T-helper 17 cell (primary cell): ENCODE measurements around the gene EHBP1L1. TPM values are rescaled to one million over a fixed set of nuclear protein-coding genes. Genes with fewer than 3 reads are reported as not detected.

ENCODE experiments used
- ATAC-seq: fragments of 150-1000 bp; cut with Tn5 transposase; 2 replicates; pipeline ENCODE4 v1.10.0; 2021; ENCODE audit warnings: mild to moderate bottlenecking, moderate library complexity
- DNase-seq, 3 donors: peaks; one replicate each; pipeline versions ENCODE4 v3.0.0 to v3.0.0-alpha.2; 2020 to 2021
- H3K9me3 ChIP-seq: one replicate; pipeline ENCODE4 v1.7.0; 2013; ENCODE audit warnings: low read length, mild to moderate bottlenecking; ENCODE audit not compliant: control insufficient read depth, poor library complexity, severe bottlenecking
- H3K27ac Mint-ChIP-seq: one replicate; pipeline ENCODE4 v1.8.0; 2022; ENCODE audit warnings: mild to moderate bottlenecking, moderate library complexity, mixed read lengths
- H3K27me3 Mint-ChIP-seq: one replicate; pipeline ENCODE4 v1.8.0; 2022; ENCODE audit warnings: mixed read lengths
- H3K36me3 Mint-ChIP-seq: one replicate; pipeline ENCODE4 v1.8.0; 2022; ENCODE audit warnings: low read depth, mixed read lengths
- H3K4me1 Mint-ChIP-seq: one replicate; pipeline ENCODE4 v1.8.0; 2022; ENCODE audit warnings: mild to moderate bottlenecking, mixed read lengths
- H3K4me3 Mint-ChIP-seq: one replicate; pipeline ENCODE4 v1.8.0; 2022; ENCODE audit warnings: mild to moderate bottlenecking, moderate library complexity, mixed read lengths
- total RNA-seq, 4 donors: library from RNA in 2 of 4; stranded (reverse) in 2 of 4; gene quantifications; one replicate each; pipeline ENCODE4 v1.2.3 and lab custom pipeline; 2022 to 2026

The EHBP1L1 gene
- total RNA-seq, 2 donors from 2014 or later: 123 to 152 TPM

- no peaks in the 10 kb centered on the region for H3K9me3 ChIP-seq
- Mint-ChIP-seq H3K27ac (peak overlapping the region; percentile 72), H3K36me3 (peaks cover 8% of the 10 kb centered on the region), H3K4me3 (no peak overlapping the region), H3K4me1 (peaks cover 39% of the 10 kb centered on the region), H3K27me3 (no peaks in the 10 kb centered on the region)
- DNase-seq (no peak), ATAC-seq (no peak)
Measured at GRCh38 chr11:65580756-65581155, 4.9 kb downstream of the EHBP1L1 start.

DNA sequence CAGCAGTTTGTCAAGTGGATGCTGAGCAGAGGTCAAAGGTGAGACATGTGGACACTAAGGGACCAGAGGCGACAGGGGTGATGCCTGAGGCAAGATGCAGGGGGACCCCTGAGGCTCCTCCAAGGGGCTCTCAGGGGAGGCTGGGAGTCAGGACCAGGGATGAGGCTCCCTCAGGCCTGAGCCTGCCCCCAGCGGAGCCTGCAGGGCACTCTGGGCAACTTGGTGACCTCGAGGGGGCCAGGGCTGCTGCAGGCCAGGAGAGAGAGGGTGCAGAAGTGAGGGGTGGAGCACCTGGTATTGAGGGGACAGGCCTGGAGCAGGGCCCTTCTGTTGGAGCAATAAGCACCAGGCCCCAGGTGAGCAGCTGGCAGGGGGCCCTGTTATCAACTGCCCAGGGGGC, 6.1 kb downstream of the EHBP1L1 start:
- no peaks in the 10 kb centered on the region for H3K9me3 ChIP-seq
- no peak for ATAC-seq
- H3K4me1 Mint-ChIP-seq: peaks cover 41% of the 10 kb centered on the region
- H3K27ac Mint-ChIP-seq: peak overlapping the region; percentile 91
- peaks cover 8% of the 10 kb centered on the region for H3K36me3 Mint-ChIP-seq
- H3K4me3 Mint-ChIP-seq: peak overlapping the region; percentile 25
- DNase-seq: no peak
- H3K27me3 Mint-ChIP-seq: no peaks in the 10 kb centered on the region

GRCh38 chr11:65583589-65583988, 7.7 kb downstream of the EHBP1L1 start:
- Mint-ChIP-seq H3K27me3 (no peaks in the 10 kb centered on the region), H3K4me1 (peaks cover 40% of the 10 kb centered on the region), H3K36me3 (peaks cover 3% of the 10 kb centered on the region), H3K4me3 (no peak overlapping the region), H3K27ac (peak overlapping the region; percentile 91)
- DNase-seq (no peak), ATAC-seq (no peak)
- H3K9me3 ChIP-seq: no peaks in the 10 kb centered on the region

DNA sequence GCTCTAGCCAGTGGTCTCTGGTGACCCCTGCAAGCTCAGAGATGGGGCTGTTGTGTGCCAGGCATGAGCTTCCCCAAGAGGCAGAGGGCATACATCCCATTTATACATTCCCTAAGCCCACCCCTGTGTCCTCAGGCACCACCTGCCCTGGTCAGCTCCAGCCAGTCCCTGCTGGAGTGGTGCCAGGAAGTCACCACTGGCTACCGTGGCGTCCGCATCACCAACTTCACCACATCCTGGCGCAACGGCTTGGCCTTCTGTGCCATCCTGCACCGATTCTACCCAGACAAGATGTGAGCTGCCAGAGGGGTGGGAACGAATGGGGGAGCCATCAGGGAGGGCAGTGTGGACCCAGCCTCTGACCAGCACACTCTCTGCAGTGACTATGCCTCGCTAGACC, 8.3 kb downstream of the EHBP1L1 start:
- Mint-ChIP-seq H3K4me3 (no peak overlapping the region), H3K36me3 (peaks cover 3% of the 10 kb centered on the region), H3K27ac (peak overlapping the region; percentile 37), H3K4me1 (peaks cover 44% of the 10 kb centered on the region), H3K27me3 (no peaks in the 10 kb centered on the region)
- no peak for ATAC-seq
- H3K9me3 ChIP-seq: no peaks in the 10 kb centered on the region
- DNase-seq: no peak

- no peaks in the 10 kb centered on the region for H3K9me3 ChIP-seq
- H3K36me3 Mint-ChIP-seq: peaks cover 3% of the 10 kb centered on the region
- H3K27me3 Mint-ChIP-seq: no peaks in the 10 kb centered on the region
- peaks cover 45% of the 10 kb centered on the region for H3K4me1 Mint-ChIP-seq
- no peak overlapping the region for H3K4me3 Mint-ChIP-seq
- DNase-seq: no peak
- no peak for ATAC-seq
- H3K27ac Mint-ChIP-seq: no peak overlapping the region
Measured at GRCh38 chr11:65584723-65585171, 8.9 kb downstream of the EHBP1L1 start.

DNA sequence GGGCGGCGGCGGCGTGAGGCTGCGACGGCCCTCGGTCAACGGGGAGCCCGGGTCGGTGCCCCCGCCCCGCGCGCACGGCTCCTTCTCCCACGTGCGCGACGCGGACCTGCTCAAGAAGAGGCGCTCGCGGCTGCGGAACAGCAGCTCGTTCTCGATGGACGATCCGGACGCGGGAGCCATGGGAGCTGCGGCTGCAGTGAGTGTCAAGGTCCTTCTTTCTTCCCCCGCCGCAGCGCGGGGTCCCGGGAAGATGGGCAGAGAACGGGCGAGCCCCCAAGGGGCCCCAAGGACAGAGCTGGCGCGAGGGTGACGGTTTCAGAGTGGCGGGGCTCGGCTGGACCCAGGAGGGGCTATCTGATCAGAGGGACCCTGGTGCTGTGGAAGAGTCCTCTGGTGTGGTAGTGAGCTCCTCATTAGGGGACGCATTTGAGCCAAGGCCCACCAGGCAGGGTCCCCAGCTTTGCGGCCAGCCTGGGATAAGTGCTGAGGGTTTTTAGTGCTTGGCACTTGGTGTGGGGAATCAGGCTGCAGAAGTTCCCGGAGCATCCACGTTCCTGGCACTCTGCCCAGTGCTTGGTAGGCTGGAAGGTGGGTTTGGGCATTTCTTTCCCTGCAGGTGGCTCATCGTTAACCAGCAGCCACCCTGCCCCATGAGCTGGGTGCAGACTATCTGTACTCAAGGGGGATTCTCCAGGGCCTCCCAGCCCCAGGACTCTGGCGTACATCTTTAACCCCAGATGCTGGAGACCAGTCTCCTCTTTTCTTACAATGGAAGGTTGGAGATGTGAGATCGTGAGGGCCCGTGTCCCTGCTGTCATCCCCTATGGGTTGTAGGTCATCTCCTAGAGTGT, 9.8 kb downstream of the EHBP1L1 start:
- H3K9me3 ChIP-seq: no peaks in the 10 kb centered on the region
- no peak for DNase-seq
- Mint-ChIP-seq H3K4me3 (no peak overlapping the region), H3K4me1 (peaks cover 39% of the 10 kb centered on the region), H3K36me3 (peaks cover 3% of the 10 kb centered on the region), H3K27me3 (no peaks in the 10 kb centered on the region), H3K27ac (no peak overlapping the region)
- ATAC-seq: no peak

DNA sequence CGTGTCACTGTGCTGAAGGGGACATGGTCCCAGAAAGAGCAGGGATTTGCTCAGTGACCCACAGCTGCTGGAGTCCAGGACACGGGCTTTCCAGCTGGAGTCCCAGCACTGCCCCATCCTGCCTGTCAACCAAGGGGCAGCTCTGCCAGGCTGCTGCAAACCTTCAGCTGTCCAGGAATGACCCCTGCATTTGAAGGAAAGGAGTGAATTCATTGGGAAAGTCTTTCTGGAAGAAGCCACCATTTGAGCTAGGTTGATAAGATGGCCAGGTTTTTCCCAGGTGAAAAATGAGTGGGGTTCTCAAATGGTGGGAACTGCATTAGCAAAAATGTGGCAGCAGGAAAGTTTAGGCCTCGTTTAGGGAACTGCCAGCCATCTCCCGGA, 10.4 kb downstream of the EHBP1L1 start:
- Mint-ChIP-seq H3K4me3 (no peak overlapping the region), H3K27ac (no peak overlapping the region), H3K4me1 (peaks cover 39% of the 10 kb centered on the region), H3K27me3 (no peaks in the 10 kb centered on the region), H3K36me3 (peaks cover 3% of the 10 kb centered on the region)
- no peaks in the 10 kb centered on the region for H3K9me3 ChIP-seq
- no peak for DNase-seq
- no peak for ATAC-seq

GRCh38 chr11:65586676-65587075, 10.8 kb downstream of the EHBP1L1 start:
- no peak for DNase-seq
- peaks cover 3% of the 10 kb centered on the region for H3K36me3 Mint-ChIP-seq
- peaks cover 37% of the 10 kb centered on the region for H3K4me1 Mint-ChIP-seq
- no peak overlapping the region for H3K27ac Mint-ChIP-seq
- H3K27me3 Mint-ChIP-seq: no peaks in the 10 kb centered on the region
- no peak for ATAC-seq
- H3K9me3 ChIP-seq: no peaks in the 10 kb centered on the region
- H3K4me3 Mint-ChIP-seq: no peak overlapping the region

DNA sequence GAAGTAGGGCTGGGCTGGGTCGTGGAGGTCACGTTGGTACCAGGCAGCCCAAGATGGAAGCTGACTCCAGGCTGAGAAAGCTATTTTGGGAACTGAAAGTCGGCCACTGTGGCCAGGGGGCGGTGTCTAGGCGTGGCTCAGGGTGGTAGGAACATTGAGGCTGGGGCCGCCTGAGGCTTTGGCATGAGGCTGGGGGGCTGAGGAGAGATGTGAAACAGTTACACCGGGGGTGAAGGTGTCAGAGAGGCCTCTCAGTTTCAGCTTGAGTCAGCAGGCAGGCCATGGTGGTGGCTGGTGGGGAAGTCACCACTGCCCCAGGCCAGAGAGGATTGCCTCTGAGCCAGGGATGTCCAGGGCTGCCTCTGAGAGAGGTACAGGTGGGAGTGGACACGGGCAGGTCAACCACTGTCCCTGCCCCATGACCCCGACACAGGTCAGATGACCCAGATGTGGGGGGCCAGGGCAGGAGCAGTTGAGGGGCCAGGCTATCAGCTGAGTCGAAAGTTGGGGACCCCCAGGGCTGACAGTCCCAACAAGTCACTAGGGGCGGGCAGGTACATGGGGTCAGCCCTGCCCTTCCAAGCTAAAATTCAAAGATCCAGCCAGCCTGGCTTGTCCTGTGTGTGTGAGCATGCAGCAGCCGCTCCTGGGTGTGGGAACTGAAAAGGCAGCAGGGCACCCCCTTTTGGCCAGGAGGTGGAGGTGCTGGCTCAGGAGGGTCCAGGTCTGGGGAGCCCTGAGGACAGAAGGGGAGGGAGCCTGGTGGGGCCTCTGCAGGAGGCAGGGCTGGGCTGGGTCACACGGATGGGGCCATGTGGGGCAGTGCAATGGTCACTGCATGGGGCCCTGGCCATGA, 12.6 kb downstream of the EHBP1L1 start:
- peak; percentile 54 to 68 (median 66) for DNase-seq
- Mint-ChIP-seq H3K4me3 (peak overlapping the region; percentile 70), H3K4me1 (peaks cover 23% of the 10 kb centered on the region), H3K27ac (peak overlapping the region; percentile 87), H3K27me3 (no peaks in the 10 kb centered on the region), H3K36me3 (peaks cover under 1% of the 10 kb centered on the region)
- no peaks in the 10 kb centered on the region for H3K9me3 ChIP-seq
- ATAC-seq: peak; percentile 90

- no peaks in the 10 kb centered on the region for H3K27me3 Mint-ChIP-seq
- ATAC-seq (peak; percentile 57), DNase-seq (no peak)
- H3K36me3 Mint-ChIP-seq: no peaks in the 10 kb centered on the region
- peaks cover 21% of the 10 kb centered on the region for H3K4me1 Mint-ChIP-seq
- H3K9me3 ChIP-seq: no peaks in the 10 kb centered on the region
- H3K27ac Mint-ChIP-seq: no peak overlapping the region
- no peak overlapping the region for H3K4me3 Mint-ChIP-seq
Measured at GRCh38 chr11:65589444-65590239, 13.8 kb downstream of the EHBP1L1 start.

GRCh38 chr11:65590240-65590738, 14.4 kb downstream of the EHBP1L1 start:
- H3K27ac Mint-ChIP-seq: no peak overlapping the region
- H3K27me3 Mint-ChIP-seq: no peaks in the 10 kb centered on the region
- no peak overlapping the region for H3K4me3 Mint-ChIP-seq
- no peak for DNase-seq
- H3K9me3 ChIP-seq: no peaks in the 10 kb centered on the region
- peaks cover 27% of the 10 kb centered on the region for H3K4me1 Mint-ChIP-seq
- no peaks in the 10 kb centered on the region for H3K36me3 Mint-ChIP-seq
- no peak for ATAC-seq

DNA sequence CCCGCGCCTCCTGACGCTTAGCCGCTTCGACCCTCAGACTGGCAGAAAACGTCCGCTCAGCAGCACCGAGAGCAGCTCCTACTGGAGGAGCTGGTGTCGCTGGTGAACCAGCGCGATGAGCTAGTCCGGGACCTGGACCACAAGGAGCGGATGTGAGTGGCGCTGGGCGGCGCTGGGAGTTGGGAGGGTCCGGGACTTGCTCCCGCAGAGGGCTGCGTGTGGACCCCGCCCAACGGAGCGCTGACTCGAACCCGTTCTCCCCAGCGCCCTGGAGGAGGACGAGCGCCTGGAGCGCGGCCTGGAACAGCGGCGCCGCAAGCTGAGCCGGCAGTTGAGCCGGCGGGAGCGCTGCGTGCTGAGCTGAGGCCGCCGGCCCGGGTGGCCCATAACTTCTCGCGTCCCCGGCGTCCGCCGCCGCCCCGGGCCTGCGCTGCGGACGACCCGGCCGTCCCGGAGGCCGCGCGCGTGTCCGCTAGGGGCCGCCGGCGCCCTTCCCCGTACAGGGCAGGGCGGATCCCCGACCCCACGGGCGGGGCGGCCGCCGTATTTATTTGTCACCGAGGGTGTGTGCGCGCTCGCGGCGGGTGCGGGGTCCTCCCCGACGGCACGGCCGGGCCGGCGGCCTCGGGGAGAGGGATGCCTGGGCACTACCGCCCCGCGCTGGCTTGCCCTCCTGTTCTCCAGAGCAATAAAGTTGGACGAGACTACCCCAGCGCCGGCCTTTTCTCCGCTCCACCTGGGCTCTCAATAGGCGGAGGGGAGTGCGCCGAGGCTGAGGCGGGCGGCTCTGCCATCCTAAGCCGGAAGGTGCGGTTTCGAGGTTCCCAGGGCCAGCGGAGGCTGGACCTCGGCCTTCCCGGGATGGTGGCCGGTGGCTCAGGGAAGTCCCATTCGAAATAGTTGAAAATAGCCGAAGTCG, 16.3 kb downstream of the EHBP1L1 start:
- no peak for DNase-seq
- Mint-ChIP-seq H3K36me3 (no peaks in the 10 kb centered on the region), H3K27me3 (no peaks in the 10 kb centered on the region), H3K4me3 (no peak overlapping the region), H3K4me1 (peaks cover 26% of the 10 kb centered on the region), H3K27ac (no peak overlapping the region)
- no peaks in the 10 kb centered on the region for H3K9me3 ChIP-seq
- ATAC-seq: no peak
